Vagina (tissue), 2 donors: ENCODE data around the gene MGAT3. TPM values are rescaled to one million over a fixed set of nuclear protein-coding genes. Genes with fewer than 3 reads are reported as not detected.
"Not testable (repeated sequence)": the region's sequence is repeated elsewhere in the genome, so short reads cannot be mapped to it uniquely, and the experiment has no call there.

Experiments
- DNase-seq, 2 donors: peaks; one replicate each; pipeline ENCODE4 v3.0.0-alpha.2; 2017; ENCODE audit errors: extremely low spot score in 2 of 2
- H3K27ac ChIP-seq: fragments of 200-600 bp; sonication (generic); one replicate; pipeline ENCODE4 v1.5.1; 2019
- H3K27me3 ChIP-seq: fragments of 200-600 bp; sonication (generic); one replicate; pipeline ENCODE4 v1.5.1; 2019
- H3K36me3 ChIP-seq, 2 donors: fragments of 200-600 bp; sonication (generic); one replicate each; pipeline ENCODE4 v1.5.1; 2017 to 2019
- H3K4me1 ChIP-seq: fragments of 200-600 bp; sonication (generic); one replicate; pipeline ENCODE4 v1.5.1; 2019
- H3K4me3 ChIP-seq, 2 donors: fragments of 200-600 bp; sonication (generic); 1 replicate in 1 of 2; 2 replicates in 1 of 2; pipeline ENCODE4 v1.5.1; 2016 to 2019
- H3K9me3 ChIP-seq: fragments of 200-600 bp; sonication (generic); one replicate; pipeline ENCODE4 v1.5.1; 2019
- CTCF ChIP-seq, 3 experiments: fragments of 450-650 bp in 2 of 3; fragments of 200-600 bp in 1 of 3; sonication (generic) in 1 of 3; IDR thresholded peaks; one replicate each; pipeline ENCODE4 v1.5.1; 2017 to 2019; ENCODE audit warnings: antibody characterized with exemption in 3 of 3, mild to moderate bottlenecking in 2 of 3, moderate library complexity in 2 of 3
- POLR2A ChIP-seq, 2 donors: fragments of 450-650 bp; IDR thresholded peaks; one replicate each; pipeline ENCODE4 v1.6.1; 2017; ENCODE audit warnings: antibody characterized with exemption in 2 of 2, mild to moderate bottlenecking in 2 of 2, moderate library complexity in 2 of 2
- POLR2AphosphoS5 ChIP-seq, 2 donors: sonication (generic); formaldehyde crosslinking; IDR thresholded peaks; one replicate each; pipeline ENCODE4 v1.9.0; 2017; ENCODE audit warnings: antibody characterized with exemption in 2 of 2, mild to moderate bottlenecking in 2 of 2, low read depth in 1 of 2; ENCODE audit not compliant: insufficient read depth in 1 of 2
- intact Hi-C: fragments of 100-400 bp; cut with DNase I; formaldehyde crosslinking; loops from one replicate; pipeline ENCODE4 v1.15.1; 2023
- total RNA-seq: library from RNA; depleted of rRNA; stranded (reverse); fragments of >200 nt; gene quantifications from one replicate; pipeline ENCODE4 v1.2.3, GENCODE V29; 2016

MGAT3 gene
- total RNA-seq, 1 donor from 2014 or later = 0.98 TPM

- H3K27ac ChIP-seq = peak overlapping the region; percentile 99
- TF ChIP-seq CTCF (IDR thresholded peaks at IDR 0.05) (no peak), POLR2AphosphoS5 (IDR thresholded peaks at IDR 0.05; ENCODE audit: insufficient read depth in 1 of 2, low read depth in 1 of 2) (no peak), POLR2A (IDR thresholded peaks at IDR 0.05) (no peak)
- H3K36me3 ChIP-seq = peaks cover 0 to 27% of the 10 kb centered on the region in 2 donors
- H3K27me3 ChIP-seq = no peaks in the 10 kb centered on the region
- no peak for DNase-seq
- peak overlapping the region; percentile 87 to 97 for H3K4me3 ChIP-seq
- no peaks in the 10 kb centered on the region for H3K9me3 ChIP-seq
- intact Hi-C loops = loop anchor here (10.0 kb wide), 1 partner anchor 114 kb away; no protein-coding TSS in a partner anchor
- peaks cover 40% of the 10 kb centered on the region for H3K4me1 ChIP-seq
Measured at GRCh38 chr22:39518996-39519680, 62.3 kb downstream of the MGAT3 start.

- no peaks in the 10 kb centered on the region for H3K27me3 ChIP-seq
- DNase-seq = peak in 1 of 2 donors; percentile 97
- H3K27ac ChIP-seq = peak overlapping the region; percentile 99
- TF ChIP-seq POLR2AphosphoS5 (IDR thresholded peaks at IDR 0.05; ENCODE audit: insufficient read depth in 1 of 2, low read depth in 1 of 2) = no peak
- peak in 1 of 2 donors; percentile 68 for TF ChIP-seq POLR2A (IDR thresholded peaks at IDR 0.05)
- peak; percentile 18 to 69 (median 20) for TF ChIP-seq CTCF (IDR thresholded peaks at IDR 0.05)
- H3K9me3 ChIP-seq = no peaks in the 10 kb centered on the region
- peak overlapping the region; percentile 87 to 97 for H3K4me3 ChIP-seq
- H3K36me3 ChIP-seq = peaks cover 0 to 32% of the 10 kb centered on the region in 2 donors
- intact Hi-C loops = loop anchor here (10.0 kb wide), 2 partner anchors 115 to 345 kb away; no protein-coding TSS in a partner anchor
- peaks cover 46% of the 10 kb centered on the region for H3K4me1 ChIP-seq
Measured at GRCh38 chr22:39519681-39520225, 62.9 kb downstream of the MGAT3 start.

GRCh38 chr22:39520226-39521105, 63.7 kb downstream of the MGAT3 start, which contains the start of gene ATF4:
TSS of gene ATF4 (plus strand) at chr22:39520562. CDS start at chr22:39521446, 884 bp downstream.
- Histone ChIP-seq H3K4me1 (peaks cover 53% of the 10 kb centered on the region), H3K4me3 (peak within 1 kb of the TSS; percentile 87 to 97), H3K36me3 (peaks cover 0 to 32% of the 10 kb centered on the region in 2 donors), H3K27ac (peak within 1 kb of the TSS; percentile 99), H3K27me3 (no peaks in the 10 kb centered on the region), H3K9me3 (no peaks in the 10 kb centered on the region)
- intact Hi-C loops = loop anchor here (10.0 kb wide), 1 partner anchor 346 kb away; no protein-coding TSS in a partner anchor
- DNase-seq = no peak
- TF ChIP-seq POLR2A (IDR thresholded peaks at IDR 0.05) (peak in 1 of 2 donors; percentile 97), CTCF (IDR thresholded peaks at IDR 0.05) (peak in 1 of 3 experiments; percentile 15), POLR2AphosphoS5 (IDR thresholded peaks at IDR 0.05; ENCODE audit: insufficient read depth in 1 of 2, low read depth in 1 of 2) (peak; percentile 94 to 100)

- intact Hi-C loops = loop anchor here (10.0 kb wide), 1 partner anchor 346 kb away; no protein-coding TSS in a partner anchor
- H3K27ac ChIP-seq = peak overlapping the region; percentile 99
- DNase-seq, H3K9me3 ChIP-seq, H3K27me3 ChIP-seq: not testable (repeated sequence)
- peak overlapping the region; percentile 87 to 97 for H3K4me3 ChIP-seq
- peaks cover 58% of the 10 kb centered on the region for H3K4me1 ChIP-seq
- peaks cover 0 to 32% of the 10 kb centered on the region in 2 donors for H3K36me3 ChIP-seq
Measured at GRCh38 chr22:39521106-39521885, 64.5 kb downstream of the MGAT3 start.

- intact Hi-C loops = loop anchor here (10.0 kb wide), 1 partner anchor 347 kb away; no protein-coding TSS in a partner anchor
- Histone ChIP-seq H3K36me3 (peaks cover 0 to 32% of the 10 kb centered on the region in 2 donors), H3K27ac (peak overlapping the region; percentile 99), H3K4me3 (peak overlapping the region; percentile 87 to 97), H3K4me1 (peaks cover 66% of the 10 kb centered on the region)
- H3K27me3 ChIP-seq, H3K9me3 ChIP-seq, DNase-seq: not testable (repeated sequence)
Measured at GRCh38 chr22:39522091-39522490, 65.3 kb downstream of the MGAT3 start.
